Smooth muscle cell (in vitro differentiated cells): ENCODE results near the gene LGR5. TPM values are rescaled to one million over a fixed set of nuclear protein-coding genes. Genes with fewer than 3 reads are reported as not detected.

Source experiments
- DNase-seq: peaks from one replicate; lab custom pipeline; 2025; ENCODE audit not compliant: unreplicated experiment; lab: John Stamatoyannopoulos, UW
- H2AFZ ChIP-seq: fragments of 200-600 bp; sonication (generic); 2 replicates; pipeline ENCODE4 v1.6.0; 2016; ENCODE audit warnings: antibody characterized with exemption, low read depth, mild to moderate bottlenecking
- H3F3A ChIP-seq: fragments of 200-600 bp; sonication (generic); 2 replicates; pipeline ENCODE4 v1.6.0; 2017; ENCODE audit warnings: antibody characterized with exemption, low read depth
- H3K27ac ChIP-seq: fragments of 200-600 bp; sonication (generic); 2 replicates; pipeline ENCODE4 v1.5.1; 2016; ENCODE audit warnings: low read depth, mild to moderate bottlenecking
- H3K27me3 ChIP-seq: fragments of 200-600 bp; sonication (generic); 2 replicates; pipeline ENCODE4 v1.6.1; 2016; ENCODE audit warnings: low read depth, mild to moderate bottlenecking
- H3K36me3 ChIP-seq: fragments of 200-600 bp; sonication (generic); 2 replicates; pipeline ENCODE4 v1.5.1; 2016; ENCODE audit warnings: low read depth
- H3K4me1 ChIP-seq: fragments of 200-600 bp; sonication (generic); 2 replicates; pipeline ENCODE4 v1.5.1; 2016; ENCODE audit warnings: low read depth
- H3K4me2 ChIP-seq: fragments of 200-600 bp; sonication (generic); 2 replicates; pipeline ENCODE4 v1.6.0; 2016; ENCODE audit warnings: mild to moderate bottlenecking
- H3K4me3 ChIP-seq: fragments of 200-600 bp; sonication (generic); 2 replicates; pipeline ENCODE4 v1.5.1; 2016; ENCODE audit warnings: mild to moderate bottlenecking
- H3K79me2 ChIP-seq: fragments of 200-600 bp; sonication (generic); 2 replicates; pipeline ENCODE4 v1.6.0; 2016; ENCODE audit warnings: low read depth, mild to moderate bottlenecking
- H3K9ac ChIP-seq: fragments of 200-600 bp; sonication (generic); 2 replicates; pipeline ENCODE4 v1.6.0; 2016; ENCODE audit warnings: low read depth
- H3K9me3 ChIP-seq: fragments of 200-600 bp; sonication (generic); replicated peaks from 2 replicates; pipeline ENCODE4 v1.5.1; 2016; ENCODE audit warnings: low read depth
- H4K20me1 ChIP-seq: fragments of 200-600 bp; sonication (generic); 2 replicates; pipeline ENCODE4 v1.6.0; 2016; ENCODE audit warnings: low read depth
- WGBS: methylation state at CpG from one replicate; pipeline ENCODE4 v1.1.7; 2016; ENCODE audit warnings: low lambda C conversion rate; 5-methylcytosine and 5-hydroxymethylcytosine counted together
- polyA plus RNA-seq: library from polyadenylated mRNA; unstranded; fragments of >200 nt; fragmentation: Nextera tagmentation; extraction: Ambion mirVana; gene quantifications from 2 replicates; pipeline ENCODE4 v1.2.1, GENCODE V29; 2016
- total RNA-seq: library from RNA; depleted of rRNA; stranded (reverse); fragments of >200 nt; gene quantifications from 2 replicates; pipeline ENCODE4 v1.2.3, GENCODE V29; 2014
- TF ChIP-seq, protein P1 (sequence below): fragments of 200-600 bp; sonication (generic); IDR thresholded peaks from 2 replicates; pipeline ENCODE4 v1.5.1; 2017; ENCODE audit warnings: borderline replicate concordance, mild to moderate bottlenecking, antibody characterized with exemption; ENCODE audit not compliant: insufficient read depth, poor library complexity, severe bottlenecking

LGR5 gene
- total and polyA plus RNA-seq, 2 experiments from 2014 or later: 0.30 to 0.54 TPM

DNA sequence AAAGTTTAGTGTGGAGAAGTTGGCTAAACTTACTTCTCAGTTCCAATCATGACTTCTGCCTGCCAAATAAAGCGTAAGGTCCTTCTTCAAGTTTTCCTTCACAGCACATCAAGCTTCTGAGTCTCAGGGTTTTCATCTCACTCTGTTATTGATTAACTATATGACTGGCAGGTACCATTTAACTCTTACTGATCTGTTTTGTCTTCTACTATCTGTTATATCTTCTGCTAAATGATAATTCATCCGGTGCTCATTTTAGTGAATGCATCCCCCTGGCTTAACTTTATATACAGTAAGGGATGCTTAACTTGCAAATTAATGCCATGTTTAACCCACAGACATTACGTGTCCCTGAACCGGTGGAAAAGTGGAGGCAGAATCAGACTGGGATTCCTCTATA is 20.7 kb downstream of the LGR5 start:
- Histone ChIP-seq H3F3A (no peaks in the 10 kb centered on the region), H3K4me1 (peaks cover 29% of the 10 kb centered on the region), H3K9me3 (no peaks in the 10 kb centered on the region), H2AFZ (no peak overlapping the region), H3K4me3 (no peak overlapping the region), H3K36me3 (no peaks in the 10 kb centered on the region), H3K27me3 (peaks cover 23% of the 10 kb centered on the region), H3K4me2 (peak overlapping the region; percentile 15), H3K79me2 (no peaks in the 10 kb centered on the region), H4K20me1 (no peaks in the 10 kb centered on the region), H3K27ac (no peak overlapping the region), H3K9ac (no peak overlapping the region)
- no peak for DNase-seq
- TF ChIP-seq, protein P1, sequence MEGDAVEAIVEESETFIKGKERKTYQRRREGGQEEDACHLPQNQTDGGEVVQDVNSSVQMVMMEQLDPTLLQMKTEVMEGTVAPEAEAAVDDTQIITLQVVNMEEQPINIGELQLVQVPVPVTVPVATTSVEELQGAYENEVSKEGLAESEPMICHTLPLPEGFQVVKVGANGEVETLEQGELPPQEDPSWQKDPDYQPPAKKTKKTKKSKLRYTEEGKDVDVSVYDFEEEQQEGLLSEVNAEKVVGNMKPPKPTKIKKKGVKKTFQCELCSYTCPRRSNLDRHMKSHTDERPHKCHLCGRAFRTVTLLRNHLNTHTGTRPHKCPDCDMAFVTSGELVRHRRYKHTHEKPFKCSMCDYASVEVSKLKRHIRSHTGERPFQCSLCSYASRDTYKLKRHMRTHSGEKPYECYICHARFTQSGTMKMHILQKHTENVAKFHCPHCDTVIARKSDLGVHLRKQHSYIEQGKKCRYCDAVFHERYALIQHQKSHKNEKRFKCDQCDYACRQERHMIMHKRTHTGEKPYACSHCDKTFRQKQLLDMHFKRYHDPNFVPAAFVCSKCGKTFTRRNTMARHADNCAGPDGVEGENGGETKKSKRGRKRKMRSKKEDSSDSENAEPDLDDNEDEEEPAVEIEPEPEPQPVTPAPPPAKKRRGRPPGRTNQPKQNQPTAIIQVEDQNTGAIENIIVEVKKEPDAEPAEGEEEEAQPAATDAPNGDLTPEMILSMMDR: no peak
- WGBS: 82% methylated on average over 4 of the region's 4 CpGs

DNA sequence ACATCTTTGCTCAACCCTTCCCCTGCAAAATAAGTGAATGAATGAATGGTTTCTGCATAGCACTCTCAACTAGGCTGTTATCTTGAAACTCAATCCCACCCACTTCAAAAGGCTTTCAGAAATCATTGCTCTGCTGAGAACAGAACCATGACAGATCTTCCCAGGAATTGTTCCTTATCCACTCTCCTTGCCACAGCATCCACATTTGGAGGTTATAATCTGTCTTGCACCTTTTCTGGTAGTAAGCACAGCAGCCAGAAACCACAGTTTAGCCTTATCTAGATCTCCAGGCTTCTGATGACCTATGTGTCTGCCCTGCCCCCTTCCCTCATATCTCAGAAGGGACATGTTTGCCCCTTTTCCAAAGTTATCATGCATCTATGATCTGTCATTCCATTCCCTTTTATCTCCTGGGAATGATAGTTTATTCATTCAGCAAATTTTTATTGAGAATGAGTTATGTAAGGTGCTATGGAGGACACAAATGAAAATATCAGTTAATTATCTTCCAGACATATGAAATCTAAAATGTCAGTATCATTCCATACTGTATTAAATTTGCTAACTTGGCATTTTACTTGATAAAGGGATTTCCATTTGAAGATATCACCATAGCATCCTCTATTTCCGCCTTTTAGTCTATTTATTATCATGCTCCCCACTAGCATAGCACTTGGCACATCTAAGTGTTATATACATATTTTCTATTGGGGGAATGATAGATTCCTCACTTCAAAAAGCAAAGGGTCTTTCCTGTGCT is 21.4 kb downstream of the LGR5 start:
- H3K27ac ChIP-seq: no peak overlapping the region
- no peak overlapping the region for H3K4me2 ChIP-seq
- H3K27me3 ChIP-seq: peaks cover 19% of the 10 kb centered on the region
- no peak overlapping the region for H2AFZ ChIP-seq
- TF ChIP-seq, protein P1: no peak
- H3K79me2 ChIP-seq: no peaks in the 10 kb centered on the region
- H3K4me1 ChIP-seq: peaks cover 22% of the 10 kb centered on the region
- no peak overlapping the region for H3K9ac ChIP-seq
- DNase-seq: no peak
- H3K36me3 ChIP-seq: no peaks in the 10 kb centered on the region
- H3K4me3 ChIP-seq: no peak overlapping the region
- H3K9me3 ChIP-seq: no peaks in the 10 kb centered on the region
- WGBS: 84% methylated on average over 1 of the region's 1 CpG
- no peaks in the 10 kb centered on the region for H3F3A ChIP-seq
- H4K20me1 ChIP-seq: no peaks in the 10 kb centered on the region

DNA sequence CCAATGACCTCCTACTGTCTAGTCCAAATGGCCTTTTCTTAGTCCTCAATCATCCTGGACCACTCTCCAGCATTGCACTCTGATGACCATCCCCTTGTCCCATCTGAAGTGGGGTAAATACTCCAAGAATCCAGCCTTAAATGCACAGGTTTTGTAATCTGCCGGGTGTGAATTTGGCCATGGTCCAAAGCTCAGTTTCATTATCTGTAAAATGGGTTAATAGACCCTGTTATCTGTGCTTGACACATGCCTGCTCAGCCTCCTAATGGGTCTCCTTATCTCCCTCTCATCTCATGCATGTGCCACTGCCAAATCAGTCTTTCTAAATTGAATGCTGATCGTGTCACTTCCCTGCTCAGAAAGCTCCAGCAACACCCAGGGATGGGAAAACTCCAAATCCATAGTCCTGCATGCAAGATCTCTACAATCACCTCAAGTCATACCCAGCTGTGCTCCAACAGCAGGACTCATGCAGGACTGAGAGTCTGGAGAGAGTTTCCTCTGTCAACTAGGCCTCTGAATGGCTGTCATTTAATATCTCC is 22.3 kb downstream of the LGR5 start:
- TF ChIP-seq, protein P1: no peak
- 63% methylated on average over 2 of the region's 2 CpGs for WGBS
- H3K36me3 ChIP-seq: no peaks in the 10 kb centered on the region

DNA sequence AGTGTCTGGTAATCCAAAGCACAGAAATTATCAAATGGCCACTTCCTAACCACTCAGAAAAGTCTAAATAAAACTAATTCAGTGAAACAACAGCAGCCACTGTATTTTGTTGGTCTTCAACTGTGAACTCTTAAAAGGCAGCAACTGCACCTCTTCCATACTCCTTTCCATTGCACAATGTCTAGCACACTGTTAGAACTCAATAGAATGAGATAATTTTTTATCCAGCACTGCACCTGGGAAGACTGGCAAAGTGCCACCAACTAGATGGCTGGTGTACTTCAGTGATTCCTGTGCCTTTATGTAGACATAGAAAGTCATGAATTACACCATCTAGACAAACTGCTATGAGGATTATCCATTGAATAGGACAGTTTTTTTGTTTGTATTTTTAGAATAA is 26.2 kb downstream of the LGR5 start:
- no peak for DNase-seq
- H3K4me1 ChIP-seq: peaks cover 22% of the 10 kb centered on the region
- no peak overlapping the region for H3K27ac ChIP-seq
- no peak overlapping the region for H3K4me2 ChIP-seq
- H3K79me2 ChIP-seq: no peaks in the 10 kb centered on the region
- H3K27me3 ChIP-seq: no peaks in the 10 kb centered on the region
- H3F3A ChIP-seq: peaks cover 7% of the 10 kb centered on the region
- no peaks in the 10 kb centered on the region for H4K20me1 ChIP-seq
- H2AFZ ChIP-seq: no peak overlapping the region
- H3K4me3 ChIP-seq: no peak overlapping the region
- H3K9me3 ChIP-seq: no peaks in the 10 kb centered on the region
- H3K36me3 ChIP-seq: no peaks in the 10 kb centered on the region
- H3K9ac ChIP-seq: no peak overlapping the region
- TF ChIP-seq, protein P1: no peak

More for the DNA sequence above, 22.3 kb downstream of the LGR5 start:
- Histone ChIP-seq H3K4me3 (no peak overlapping the region), H3K4me2 (no peak overlapping the region), H3K79me2 (no peaks in the 10 kb centered on the region), H2AFZ (no peak overlapping the region), H3K9me3 (no peaks in the 10 kb centered on the region), H4K20me1 (no peaks in the 10 kb centered on the region), H3K9ac (no peak overlapping the region), H3F3A (no peaks in the 10 kb centered on the region), H3K27me3 (peaks cover 12% of the 10 kb centered on the region), H3K27ac (no peak overlapping the region), H3K4me1 (peaks cover 17% of the 10 kb centered on the region)
- DNase-seq: no peak
